Activated T-helper 2 cell treated with anti-CD3 and anti-CD28 coated beads, Interferon-gamma antibody, Interleukin-2, Interleukin-4, amounts not matched to agents 10 μg/mL and 5 μg/mL and 100 μg/mL, durations not matched to agents 14 hours and 24 hours and 36 hours (primary cell): ENCODE measurements around the gene ALK. TPM values are rescaled to one million over a fixed set of nuclear protein-coding genes. Genes with fewer than 3 reads are reported as not detected.

Experiments
- DNase-seq: peaks from one replicate; pipeline ENCODE4 v3.0.0; 2021; ENCODE audit warnings: low spot score
- H3K27ac Mint-ChIP-seq: one replicate; pipeline ENCODE4 v1.8.0; 2021; ENCODE audit warnings: mixed read lengths
- H3K27me3 Mint-ChIP-seq: one replicate; pipeline ENCODE4 v1.8.0; 2021; ENCODE audit warnings: low read depth, mixed read lengths
- H3K36me3 Mint-ChIP-seq: one replicate; pipeline ENCODE4 v1.8.0; 2021; ENCODE audit warnings: low read depth, mixed read lengths
- H3K4me1 Mint-ChIP-seq: one replicate; pipeline ENCODE4 v1.8.0; 2021; ENCODE audit warnings: low read depth, mixed read lengths
- H3K4me3 Mint-ChIP-seq: one replicate; pipeline ENCODE4 v1.8.0; 2021; ENCODE audit warnings: low read depth, mild to moderate bottlenecking, moderate library complexity, mixed read lengths
- H3K9me3 Mint-ChIP-seq: one replicate; pipeline ENCODE4 v1.8.0; 2021; ENCODE audit warnings: mixed read lengths
- intact Hi-C: fragments of 100-400 bp; cut with micrococcal nuclease; formaldehyde crosslinking; loops from one replicate; pipeline ENCODE4 v1.15.1; 2023
- total RNA-seq: library from RNA; stranded (reverse); gene quantifications from 2 replicates; pipeline ENCODE4 v1.2.3, GENCODE V29; 2022

ALK gene
- total RNA-seq, 1 donor from 2014 or later = not detected

DNA sequence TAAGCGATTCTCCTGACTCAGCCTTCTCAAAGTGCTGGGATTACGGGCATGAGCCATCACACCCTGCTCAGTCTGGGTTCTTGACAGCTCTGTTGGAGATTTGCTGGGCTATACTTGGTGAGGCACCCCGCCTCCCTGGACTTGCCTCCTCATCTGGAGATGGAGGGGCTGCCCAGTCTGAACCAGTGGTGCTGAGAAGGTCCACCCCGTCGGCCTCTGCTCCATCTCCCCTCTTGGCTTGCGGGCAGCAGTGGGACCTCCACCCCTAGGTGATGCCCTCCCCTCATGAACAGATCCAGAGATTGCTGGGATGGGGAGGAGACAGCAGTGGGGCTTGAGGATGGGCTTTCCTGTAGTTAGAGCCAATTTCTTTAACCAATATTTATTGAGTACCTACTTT, 685.3 kb downstream of the ALK start:
- Mint-ChIP-seq H3K36me3 (no peaks in the 10 kb centered on the region), H3K4me1 (no peaks in the 10 kb centered on the region), H3K4me3 (no peak overlapping the region), H3K9me3 (no peaks in the 10 kb centered on the region), H3K27me3 (peaks cover 7% of the 10 kb centered on the region), H3K27ac (no peak overlapping the region)
- intact Hi-C loops = no loop called here
- no peak for DNase-seq

DNA sequence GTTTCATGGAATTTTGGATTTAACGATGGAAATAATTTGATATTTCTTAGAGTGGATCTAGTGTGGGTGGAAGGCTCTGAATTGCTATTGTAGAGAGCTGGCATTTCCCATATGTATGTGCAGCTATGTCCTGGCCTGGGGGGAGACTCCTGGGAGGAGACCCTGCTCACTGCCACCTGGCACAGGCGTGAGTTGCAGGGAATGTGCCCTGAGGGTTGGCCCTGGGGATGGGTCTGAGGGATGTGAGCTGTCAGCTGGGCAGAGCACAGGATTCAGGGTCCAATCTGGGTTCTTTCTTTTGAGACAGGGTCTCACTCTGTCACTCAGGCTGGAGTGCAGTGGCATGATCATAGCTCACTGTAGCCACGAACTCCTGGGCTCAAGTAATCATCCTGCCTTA, 686.0 kb downstream of the ALK start:
- no peak overlapping the region for H3K4me3 Mint-ChIP-seq
- H3K27me3 Mint-ChIP-seq = peaks cover 7% of the 10 kb centered on the region
- H3K27ac Mint-ChIP-seq = no peak overlapping the region
- DNase-seq = no peak
- H3K36me3 Mint-ChIP-seq = no peaks in the 10 kb centered on the region
- no peaks in the 10 kb centered on the region for H3K4me1 Mint-ChIP-seq
- H3K9me3 Mint-ChIP-seq = no peaks in the 10 kb centered on the region
- intact Hi-C loops = no loop called here

DNA sequence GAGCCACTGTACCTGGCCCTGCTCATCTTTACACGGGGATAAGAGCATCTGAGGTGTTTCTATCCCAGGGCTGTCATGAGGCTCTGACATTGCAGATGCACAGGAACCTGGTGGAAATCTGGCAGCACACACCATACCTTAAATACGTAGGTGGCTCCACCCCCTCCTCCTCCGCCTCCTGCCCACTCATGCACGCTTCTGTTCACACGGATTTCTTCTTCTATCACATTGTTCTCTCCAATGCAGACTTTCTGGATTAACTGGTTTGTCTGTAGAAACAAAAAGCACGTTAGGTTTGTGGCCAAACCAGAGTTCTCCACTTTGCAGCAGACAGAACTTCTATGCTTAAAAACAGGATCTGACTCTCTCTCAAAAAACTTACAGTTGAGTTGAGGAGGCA, 688.0 kb downstream of the ALK start:
- no peak for DNase-seq
- Mint-ChIP-seq H3K36me3 (no peaks in the 10 kb centered on the region), H3K27ac (no peak overlapping the region), H3K27me3 (peaks cover 7% of the 10 kb centered on the region), H3K4me1 (no peaks in the 10 kb centered on the region), H3K9me3 (no peaks in the 10 kb centered on the region), H3K4me3 (no peak overlapping the region)
- intact Hi-C loops = no loop called here

DNA sequence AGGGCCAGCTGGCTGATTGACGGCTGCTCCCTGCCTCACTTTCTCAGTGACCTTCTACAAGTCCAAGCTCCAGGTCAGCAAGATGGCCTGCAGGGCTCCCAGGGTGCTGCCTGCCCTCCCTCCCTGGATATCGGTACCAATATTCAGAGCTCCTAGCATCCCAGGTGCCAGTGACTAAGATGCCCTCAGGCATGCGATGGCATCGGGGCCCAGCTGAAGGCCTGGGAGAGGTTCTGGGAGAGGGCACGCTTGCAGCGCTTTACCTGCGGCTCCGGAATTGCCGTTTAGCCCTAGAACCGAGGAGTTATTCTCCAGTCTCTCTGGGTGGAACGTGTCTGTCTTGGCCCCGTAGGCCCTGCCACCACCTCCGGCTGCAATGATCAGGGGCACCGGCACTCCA, 689.3 kb downstream of the ALK start:
- Mint-ChIP-seq H3K27me3 (peaks cover 6% of the 10 kb centered on the region), H3K27ac (no peak overlapping the region), H3K4me3 (no peak overlapping the region), H3K4me1 (no peaks in the 10 kb centered on the region), H3K9me3 (no peaks in the 10 kb centered on the region), H3K36me3 (no peaks in the 10 kb centered on the region)
- intact Hi-C loops = no loop called here
- DNase-seq = no peak

DNA sequence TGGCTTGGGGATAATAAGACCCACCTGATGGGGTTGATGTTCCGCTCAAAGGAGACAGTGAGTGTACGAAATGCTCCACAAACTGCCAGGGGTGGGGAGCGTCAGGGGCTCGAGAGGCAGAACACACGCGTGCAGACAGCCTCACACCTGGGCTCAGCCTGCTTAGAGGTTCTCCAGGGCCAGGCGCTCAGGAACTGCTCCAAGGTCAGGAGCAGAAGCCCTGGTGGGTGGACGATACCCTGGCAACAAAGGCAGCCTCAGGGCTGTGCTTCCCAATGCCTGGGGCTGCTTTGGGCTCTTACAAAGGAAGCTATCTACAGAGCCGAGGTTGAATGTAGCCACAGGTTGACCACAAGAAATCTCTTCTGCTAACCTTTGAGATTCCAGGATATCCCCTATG, 691.7 kb downstream of the ALK start:
- no peak overlapping the region for H3K4me3 Mint-ChIP-seq
- DNase-seq = no peak
- no peak overlapping the region for H3K27ac Mint-ChIP-seq
- H3K27me3 Mint-ChIP-seq = peaks cover 1% of the 10 kb centered on the region
- H3K4me1 Mint-ChIP-seq = no peaks in the 10 kb centered on the region
- intact Hi-C loops = no loop called here
- H3K9me3 Mint-ChIP-seq = no peaks in the 10 kb centered on the region
- no peaks in the 10 kb centered on the region for H3K36me3 Mint-ChIP-seq

DNA sequence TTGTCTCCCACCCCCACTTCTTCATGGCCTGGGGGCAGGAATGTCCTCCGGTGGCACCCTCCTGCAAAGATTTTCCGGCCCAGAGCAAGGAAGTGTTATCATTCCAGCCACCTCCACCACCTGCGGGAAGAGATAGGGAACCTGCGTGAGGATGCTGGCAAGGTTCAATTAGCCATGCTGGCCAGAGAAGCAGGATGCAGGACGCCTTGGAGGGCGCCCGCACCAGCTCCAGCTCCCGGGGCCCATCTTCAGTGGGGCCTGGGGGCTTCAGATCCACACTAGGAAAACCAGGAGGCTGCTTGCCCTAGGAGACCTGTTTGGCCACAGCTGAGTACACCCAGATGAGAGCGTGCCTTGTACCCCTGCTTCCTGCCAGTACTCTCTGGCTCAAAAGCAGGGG, 692.4 kb downstream of the ALK start:
- H3K36me3 Mint-ChIP-seq = no peaks in the 10 kb centered on the region

DNA sequence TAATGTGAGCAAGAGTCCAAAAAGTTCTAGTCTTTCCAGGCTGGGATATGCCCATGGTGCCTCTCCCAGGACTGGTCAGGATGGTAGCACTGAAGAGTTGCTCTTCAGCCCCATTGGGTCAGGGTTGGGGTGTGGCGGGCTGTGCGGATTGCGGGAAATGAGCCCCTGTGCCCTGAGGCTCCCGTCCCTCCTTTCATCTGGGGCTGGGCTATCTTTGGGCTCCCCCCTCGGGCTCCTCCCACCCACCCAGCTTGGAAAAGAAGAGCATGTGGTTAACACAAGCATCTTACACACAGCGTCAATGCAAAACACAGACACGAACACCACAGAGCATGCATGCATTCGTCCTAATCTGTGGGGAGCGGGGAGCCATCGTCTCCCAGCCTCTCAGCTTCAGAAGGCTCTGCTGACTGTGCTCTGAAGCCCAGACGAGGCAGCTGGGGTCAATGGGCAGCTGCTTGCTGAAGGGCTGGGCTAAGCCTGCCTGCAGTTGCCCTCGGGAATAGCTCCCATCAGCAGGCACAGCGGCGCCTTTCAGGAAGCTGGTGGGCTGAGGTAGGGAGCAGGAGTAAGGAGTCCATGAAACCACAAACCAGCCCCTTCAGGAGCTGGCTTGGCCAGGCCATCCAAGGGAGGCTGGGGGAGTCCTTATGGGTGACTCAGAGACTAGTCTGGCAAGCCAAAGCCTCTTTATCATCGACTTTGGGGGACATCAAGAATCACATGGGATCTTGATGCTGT, 693.3 kb downstream of the ALK start:
- intact Hi-C loops = no loop called here
- Mint-ChIP-seq H3K4me1 (no peaks in the 10 kb centered on the region), H3K27ac (no peak overlapping the region), H3K9me3 (no peaks in the 10 kb centered on the region), H3K27me3 (no peaks in the 10 kb centered on the region), H3K4me3 (no peak overlapping the region), H3K36me3 (no peaks in the 10 kb centered on the region)
- DNase-seq = no peak

More for the DNA sequence above, 692.4 kb downstream of the ALK start:
- intact Hi-C loops = no loop called here
- Mint-ChIP-seq H3K4me1 (no peaks in the 10 kb centered on the region), H3K4me3 (no peak overlapping the region), H3K27ac (no peak overlapping the region), H3K9me3 (no peaks in the 10 kb centered on the region), H3K27me3 (peaks cover 1% of the 10 kb centered on the region)
- DNase-seq = no peak

DNA sequence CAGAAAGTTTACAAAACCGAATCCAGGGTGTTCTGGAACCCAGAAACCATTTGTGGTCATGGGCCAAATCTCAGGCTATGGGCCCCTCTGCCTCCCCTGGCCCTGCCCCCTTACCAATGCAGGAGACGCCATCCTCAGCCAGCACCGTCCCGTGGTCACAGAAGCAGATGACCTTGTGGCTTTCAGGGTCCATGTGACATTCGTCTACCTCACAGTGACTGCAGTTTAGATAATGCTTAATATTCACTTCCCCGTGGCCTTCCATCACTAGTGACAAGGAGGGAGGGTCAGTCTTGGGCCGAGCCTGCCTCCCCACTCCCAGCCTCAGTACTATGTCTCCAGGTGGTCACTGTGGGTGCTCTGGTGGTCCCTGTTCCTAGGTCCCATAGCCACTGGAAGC, 694.6 kb downstream of the ALK start:
- no peak for DNase-seq
- Mint-ChIP-seq H3K36me3 (no peaks in the 10 kb centered on the region), H3K27me3 (no peaks in the 10 kb centered on the region), H3K4me1 (no peaks in the 10 kb centered on the region), H3K9me3 (no peaks in the 10 kb centered on the region), H3K27ac (no peak overlapping the region), H3K4me3 (no peak overlapping the region)
- intact Hi-C loops = no loop called here

DNA sequence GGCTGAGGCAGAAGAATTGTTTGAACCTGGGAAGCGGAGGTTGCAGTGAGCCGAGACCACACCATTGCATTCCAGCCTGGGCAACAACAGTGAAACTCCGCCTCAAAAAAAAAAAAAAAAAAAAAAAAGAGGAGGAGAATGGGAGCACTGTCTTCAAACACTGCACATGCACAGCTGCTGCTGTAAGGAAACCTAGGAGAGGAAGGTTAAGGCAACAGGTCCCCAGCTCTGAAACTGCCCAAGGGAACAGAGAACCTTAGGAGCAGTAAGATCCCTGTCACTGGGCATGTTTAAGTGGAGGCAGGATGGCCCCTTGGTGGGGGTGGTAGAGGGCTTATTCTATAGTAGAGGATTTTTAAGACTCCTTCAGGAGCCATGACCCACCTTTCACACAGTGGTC, 695.0 kb downstream of the ALK start:
- no peaks in the 10 kb centered on the region for H3K36me3 Mint-ChIP-seq
- no peak overlapping the region for H3K4me3 Mint-ChIP-seq
- intact Hi-C loops = no loop called here
- H3K27me3 Mint-ChIP-seq = no peaks in the 10 kb centered on the region
- DNase-seq = no peak
- H3K27ac Mint-ChIP-seq = no peak overlapping the region
- no peaks in the 10 kb centered on the region for H3K4me1 Mint-ChIP-seq
- H3K9me3 Mint-ChIP-seq = no peaks in the 10 kb centered on the region

DNA sequence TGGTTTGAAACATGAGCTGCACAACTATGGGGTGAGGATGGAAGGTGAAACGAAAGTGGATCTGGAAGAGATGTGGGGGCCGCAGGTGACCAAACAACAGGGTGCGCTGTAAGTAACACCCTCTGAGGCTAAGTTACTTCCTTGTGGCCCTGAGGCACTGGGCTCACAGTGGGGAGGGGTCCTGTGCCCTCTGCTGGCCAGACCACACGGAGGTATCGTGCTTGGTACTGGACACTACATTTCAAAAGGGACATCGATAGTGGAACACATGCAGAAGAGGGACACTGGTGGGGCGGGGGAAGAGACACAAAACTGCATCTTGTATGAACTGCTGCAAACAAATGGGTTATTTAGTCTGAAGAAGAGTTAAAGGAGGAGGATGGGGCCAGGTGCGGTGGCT, 695.6 kb downstream of the ALK start:
- Mint-ChIP-seq H3K4me1 (no peaks in the 10 kb centered on the region), H3K36me3 (no peaks in the 10 kb centered on the region), H3K4me3 (no peak overlapping the region), H3K9me3 (no peaks in the 10 kb centered on the region), H3K27ac (no peak overlapping the region), H3K27me3 (no peaks in the 10 kb centered on the region)
- intact Hi-C loops = no loop called here
- DNase-seq = no peak

DNA sequence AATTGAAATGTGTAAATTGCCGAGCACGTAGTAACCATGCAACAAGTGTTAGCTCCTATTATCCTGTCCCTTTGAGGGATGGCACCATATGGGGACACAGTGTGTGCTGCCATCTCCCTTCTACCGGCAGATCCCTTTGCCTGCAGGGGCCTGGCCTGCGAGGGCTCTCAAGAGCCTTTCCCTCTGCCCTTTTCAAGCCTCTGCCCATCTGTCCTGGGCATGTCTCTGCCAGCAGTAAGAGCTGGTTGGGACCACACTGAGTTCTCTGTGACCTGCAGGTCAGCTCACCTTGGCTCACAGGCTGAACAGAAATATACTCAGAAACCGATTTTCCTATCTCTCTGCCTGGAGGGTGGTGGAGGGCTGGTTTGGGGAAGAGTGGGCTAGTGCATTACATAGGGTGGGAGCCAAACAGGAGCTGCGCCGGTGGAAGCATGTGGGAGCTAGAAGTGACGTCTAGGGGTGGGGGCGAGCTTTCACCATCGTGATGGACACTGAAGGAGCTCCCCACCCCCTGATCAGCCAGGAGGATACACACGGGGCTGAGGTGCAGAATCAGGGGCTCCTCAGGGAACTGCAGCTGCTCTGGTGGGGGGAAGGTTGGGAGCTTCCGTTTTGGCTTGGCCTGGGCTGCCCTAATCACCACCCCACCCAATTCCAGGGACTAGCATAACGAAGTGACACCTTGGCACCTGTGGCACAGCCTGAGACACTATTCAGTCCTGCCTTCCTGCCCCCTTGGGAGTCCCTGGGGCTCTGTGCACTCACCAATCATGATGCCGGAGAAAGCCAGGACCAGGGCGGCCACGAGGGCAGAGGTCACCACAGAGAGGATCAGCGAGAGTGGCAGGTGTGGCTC, 696.5 kb downstream of the ALK start:
- Mint-ChIP-seq H3K9me3 (no peaks in the 10 kb centered on the region), H3K27ac (no peak overlapping the region), H3K27me3 (no peaks in the 10 kb centered on the region), H3K36me3 (no peaks in the 10 kb centered on the region), H3K4me3 (no peak overlapping the region), H3K4me1 (no peaks in the 10 kb centered on the region)
- DNase-seq = no peak
- intact Hi-C loops = no loop called here

DNA sequence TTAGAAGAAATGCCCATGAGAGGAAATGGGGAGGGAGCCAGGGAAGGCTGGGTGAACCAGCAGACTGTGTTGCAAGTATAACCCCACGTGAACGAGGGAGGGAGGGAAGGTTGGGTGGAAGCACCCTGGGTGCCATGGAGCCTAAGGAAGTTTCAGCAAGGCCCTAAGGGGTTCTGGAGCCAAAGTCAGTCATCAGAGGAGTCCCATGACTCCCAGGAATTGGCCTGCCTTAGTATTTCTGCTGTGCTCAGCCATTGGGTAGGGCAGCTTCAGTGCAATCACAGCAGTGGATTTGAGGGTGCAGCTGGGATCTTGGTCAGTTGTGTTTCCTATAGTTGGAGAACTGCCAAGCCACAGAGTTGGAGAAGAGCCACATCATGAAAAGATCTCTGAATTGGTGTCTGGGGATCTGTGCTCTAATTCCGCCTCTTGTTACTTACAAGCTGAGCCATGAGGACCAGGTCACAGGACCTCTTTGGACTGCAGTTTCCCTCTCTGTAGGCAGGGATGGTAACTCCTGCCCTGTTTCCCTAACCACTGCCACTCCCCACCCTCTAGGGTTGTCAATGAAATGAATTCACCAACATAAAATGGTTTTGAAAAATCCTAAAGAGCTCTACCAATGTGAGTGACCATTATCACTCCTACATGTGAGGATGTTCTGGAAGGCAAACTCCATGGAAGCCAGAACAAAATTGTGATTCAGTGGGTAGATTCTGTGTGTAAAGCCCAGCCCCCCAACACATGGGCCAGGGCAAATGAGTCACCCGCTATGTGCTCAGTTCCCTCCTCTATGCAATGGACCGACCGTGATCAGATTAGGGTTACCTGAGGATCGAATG, 697.3 kb downstream of the ALK start:
- no peak for DNase-seq
- Mint-ChIP-seq H3K4me3 (no peak overlapping the region), H3K36me3 (no peaks in the 10 kb centered on the region), H3K4me1 (no peaks in the 10 kb centered on the region), H3K27me3 (no peaks in the 10 kb centered on the region), H3K9me3 (no peaks in the 10 kb centered on the region), H3K27ac (no peak overlapping the region)
- intact Hi-C loops = no loop called here

DNA sequence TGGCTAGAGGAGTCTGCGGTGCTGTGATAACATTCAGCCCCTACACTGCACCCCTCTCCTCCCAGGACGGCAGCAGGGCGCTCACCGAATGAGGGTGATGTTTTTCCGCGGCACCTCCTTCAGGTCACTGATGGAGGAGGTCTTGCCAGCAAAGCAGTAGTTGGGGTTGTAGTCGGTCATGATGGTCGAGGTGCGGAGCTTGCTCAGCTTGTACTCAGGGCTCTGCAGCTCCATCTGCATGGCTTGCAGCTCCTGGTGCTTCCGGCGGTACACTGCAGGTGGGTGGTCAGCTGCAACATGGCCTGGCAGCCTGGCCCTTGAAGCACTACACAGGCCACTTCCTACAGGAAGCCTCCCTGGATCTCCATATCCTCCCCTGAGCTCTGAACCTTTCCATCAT, 698.1 kb downstream of the ALK start:
- no peak overlapping the region for H3K4me3 Mint-ChIP-seq
- H3K4me1 Mint-ChIP-seq = no peaks in the 10 kb centered on the region
- no peak for DNase-seq
- no peak overlapping the region for H3K27ac Mint-ChIP-seq
- H3K36me3 Mint-ChIP-seq = no peaks in the 10 kb centered on the region
- no peaks in the 10 kb centered on the region for H3K27me3 Mint-ChIP-seq
- intact Hi-C loops = no loop called here
- no peaks in the 10 kb centered on the region for H3K9me3 Mint-ChIP-seq
